ENCODE results near the gene ADAM19. TPM values are rescaled to one million over a fixed set of nuclear protein-coding genes. Genes with fewer than 3 reads are reported as not detected.

Gene ADAM19
- total RNA-seq, 1 experiment from 2014 or later = 3.5 TPM

- in situ Hi-C loops (cut with HindIII; ENCODE audit: low pct_unique_long_range_greater_than_20kb, low sequenced_read_pairs) = no loop called here
- TF ChIP-seq POLR2AphosphoS5 (IDR thresholded peaks at IDR 0.05; ENCODE audit: low read depth, low read length) (no peak), REST (IDR thresholded peaks at IDR 0.05; ENCODE audit: insufficient read depth in 1 of 2, low read depth in 2 of 2, low read length in 1 of 2) (no peak), SIN3A (IDR thresholded peaks at IDR 0.05; ENCODE audit: borderline replicate concordance, insufficient read depth, low read depth, low read length) (no peak), TCF7L2 (IDR thresholded peaks at IDR 0.05; ENCODE audit: low read depth, low read length) (no peak), CTCF (IDR thresholded peaks at IDR 0.05) (no peak)
- Histone ChIP-seq H3K4me3 (ENCODE audit: low read depth in 2 of 2, low read length in 2 of 2) (no peak overlapping the region; a peak in 1 of 4 replicates), H3K27me3 (ENCODE audit: control insufficient read depth, insufficient read depth, low read length) (peaks cover 18% of the 10 kb centered on the region), H3K27ac (ENCODE audit: low read length) (no peak overlapping the region), H3K9me3 (ENCODE audit: control insufficient read depth, insufficient read depth, low read depth, low read length) (no peaks in the 10 kb centered on the region), H3K4me1 (ENCODE audit: control insufficient read depth, insufficient read depth, low read length) (no peaks in the 10 kb centered on the region), H3K36me3 (ENCODE audit: control insufficient read depth, insufficient read depth, low read length) (no peaks in the 10 kb centered on the region; the same call in 1 of the 2 replicates)
- BruUV-seq (replicated peaks) = no TSS peak
- DNase-seq (ENCODE audit: low read depth, low spot score) = no peak
- intact Hi-C loops (cut with micrococcal nuclease; ENCODE audit: unreplicated experiment) = no loop called here
- POLR2A ChIA-PET = no interaction called here
- CTCF ChIA-PET = interaction anchor here (0.5 to 1.2 kb wide), 2 partner anchors 11 to 15 kb away, joined by 3 read pairs; no protein-coding TSS in a partner anchor
- no peak for ATAC-seq
These were observed 114.4 kb downstream of the ADAM19 start for GRCh38 chr5:157460921-157461792.

- ChIA-PET POLR2A (no interaction called here), CTCF (interaction anchor here (0.5 to 1.2 kb wide), 2 partner anchors 12 to 16 kb away, joined by 3 read pairs; no protein-coding TSS in a partner anchor)
- DNase-seq (ENCODE audit: low read depth, low spot score) = no peak
- peak; percentile 64 for ATAC-seq
- H3K4me3 ChIP-seq (ENCODE audit: low read depth in 2 of 2, low read length in 2 of 2) = peak within 1 kb of the TSS; percentile 37 to 42
- H3K9me3 ChIP-seq (ENCODE audit: control insufficient read depth, insufficient read depth, low read depth, low read length) = no peaks in the 10 kb centered on the region
- no TSS peak for BruUV-seq (replicated peaks)
- TF ChIP-seq REST (IDR thresholded peaks at IDR 0.05; ENCODE audit: insufficient read depth in 1 of 2, low read depth in 2 of 2, low read length in 1 of 2) = no peak
- TF ChIP-seq POLR2AphosphoS5 (IDR thresholded peaks at IDR 0.05; ENCODE audit: low read depth, low read length) = no peak
- TF ChIP-seq SIN3A (IDR thresholded peaks at IDR 0.05; ENCODE audit: borderline replicate concordance, insufficient read depth, low read depth, low read length) = no peak
- TF ChIP-seq CTCF (IDR thresholded peaks at IDR 0.05) = no peak
- no peak for TF ChIP-seq TCF7L2 (IDR thresholded peaks at IDR 0.05; ENCODE audit: low read depth, low read length)
- no peaks in the 10 kb centered on the region for H3K4me1 ChIP-seq (ENCODE audit: control insufficient read depth, insufficient read depth, low read length)
- peaks cover 18% of the 10 kb centered on the region for H3K27me3 ChIP-seq (ENCODE audit: control insufficient read depth, insufficient read depth, low read length)
- no peak within 1 kb of the TSS for H3K27ac ChIP-seq (ENCODE audit: low read length)
- intact Hi-C loops (cut with micrococcal nuclease; ENCODE audit: unreplicated experiment) (no loop called here), in situ Hi-C loops (cut with HindIII; ENCODE audit: low pct_unique_long_range_greater_than_20kb, low sequenced_read_pairs) (no loop called here)
- no peaks in the 10 kb centered on the region; the same call in 1 of the 2 replicates for H3K36me3 ChIP-seq (ENCODE audit: control insufficient read depth, insufficient read depth, low read length)
These were observed 115.6 kb downstream of the ADAM19 start, which contains the start of gene NIPAL4 for GRCh38 chr5:157459715-157460599. NIPAL4 (plus strand) TSS chr5:157460213; CDS start chr5:157460321, 108 bp downstream.

All from Panc1 (cell line).